Stomach (tissue), 4 donors: ENCODE measurements around the gene SOCS7.

ENCODE experiments used
- EP300 ChIP-seq: sonication (generic); formaldehyde crosslinking; IDR thresholded peaks from one replicate; pipeline ENCODE4 v1.6.1; 2017; ENCODE audit warnings: antibody characterized with exemption
- POLR2A ChIP-seq, 4 donors: fragments of 450-650 bp; IDR thresholded peaks; one replicate each; pipeline ENCODE4 v1.6.1; 2016; ENCODE audit warnings: antibody characterized with exemption in 4 of 4, control low read depth in 2 of 4, mild to moderate bottlenecking in 1 of 4, moderate library complexity in 1 of 4
- POLR2AphosphoS5 ChIP-seq, 3 donors: sonication (generic); formaldehyde crosslinking; IDR thresholded peaks; one replicate each; pipeline ENCODE4 v1.6.1; 2016; ENCODE audit warnings: antibody characterized with exemption in 3 of 3
- TF ChIP-seq, protein P1 (sequence below), 7 experiments: fragments of 450-650 bp in 4 of 7; fragments of 200-600 bp in 3 of 7; sonication (generic) in 3 of 7; IDR thresholded peaks; one replicate each; pipeline ENCODE4 v1.5.1; 2016 to 2019; ENCODE audit warnings: antibody characterized with exemption in 7 of 7, control low read depth in 2 of 7, mild to moderate bottlenecking in 1 of 7

DNA sequence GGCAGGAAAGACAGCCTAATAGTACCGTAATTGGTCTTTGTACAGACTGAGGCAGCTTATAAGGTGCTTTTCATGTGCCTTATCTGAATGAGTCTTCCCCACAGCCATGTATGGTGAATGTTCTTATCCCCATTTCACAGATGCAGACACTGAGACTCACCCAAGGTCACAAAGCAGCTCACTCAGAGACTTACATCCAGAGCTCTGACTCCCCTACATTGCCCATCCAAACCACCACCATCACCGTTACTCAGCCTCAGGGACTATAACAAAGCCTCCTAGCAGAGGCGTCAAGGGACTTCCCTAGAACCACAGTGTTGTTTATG is 7.3 kb upstream of the SOCS7 start:
- TF ChIP-seq POLR2AphosphoS5 (IDR thresholded peaks at IDR 0.05) = no peak
- TF ChIP-seq, protein P1, sequence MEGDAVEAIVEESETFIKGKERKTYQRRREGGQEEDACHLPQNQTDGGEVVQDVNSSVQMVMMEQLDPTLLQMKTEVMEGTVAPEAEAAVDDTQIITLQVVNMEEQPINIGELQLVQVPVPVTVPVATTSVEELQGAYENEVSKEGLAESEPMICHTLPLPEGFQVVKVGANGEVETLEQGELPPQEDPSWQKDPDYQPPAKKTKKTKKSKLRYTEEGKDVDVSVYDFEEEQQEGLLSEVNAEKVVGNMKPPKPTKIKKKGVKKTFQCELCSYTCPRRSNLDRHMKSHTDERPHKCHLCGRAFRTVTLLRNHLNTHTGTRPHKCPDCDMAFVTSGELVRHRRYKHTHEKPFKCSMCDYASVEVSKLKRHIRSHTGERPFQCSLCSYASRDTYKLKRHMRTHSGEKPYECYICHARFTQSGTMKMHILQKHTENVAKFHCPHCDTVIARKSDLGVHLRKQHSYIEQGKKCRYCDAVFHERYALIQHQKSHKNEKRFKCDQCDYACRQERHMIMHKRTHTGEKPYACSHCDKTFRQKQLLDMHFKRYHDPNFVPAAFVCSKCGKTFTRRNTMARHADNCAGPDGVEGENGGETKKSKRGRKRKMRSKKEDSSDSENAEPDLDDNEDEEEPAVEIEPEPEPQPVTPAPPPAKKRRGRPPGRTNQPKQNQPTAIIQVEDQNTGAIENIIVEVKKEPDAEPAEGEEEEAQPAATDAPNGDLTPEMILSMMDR (IDR thresholded peaks at IDR 0.05) = no peak
- no peak for TF ChIP-seq POLR2A (IDR thresholded peaks at IDR 0.05)
- no peak for TF ChIP-seq EP300
